Loucy (cell line): Measurements from ENCODE around the gene STON1.
"Not testable (repeated sequence)": the region's sequence is repeated elsewhere in the genome, so short reads cannot be mapped to it uniquely, and the experiment has no call there.

ENCODE experiments used
- H2AFZ ChIP-seq: fragments of 200-600 bp; sonication (generic); 2 replicates; pipeline ENCODE4 v1.6.0; 2016; ENCODE audit warnings: antibody characterized with exemption, mild to moderate bottlenecking, low read length, moderate library complexity
- H3F3A ChIP-seq: fragments of 200-600 bp; 2 replicates; pipeline ENCODE4 v1.6.0; 2016; ENCODE audit warnings: antibody characterized with exemption, low read depth, mild to moderate bottlenecking
- H3K27me3 ChIP-seq: fragments of 200-600 bp; sonication (generic); 2 replicates; pipeline ENCODE4 v1.6.1; 2014; ENCODE audit warnings: low read length, mild to moderate bottlenecking; ENCODE audit not compliant: insufficient read depth, poor library complexity, severe bottlenecking
- H3K36me3 ChIP-seq: fragments of 200-600 bp; sonication (generic); 2 replicates; pipeline ENCODE4 v1.6.1; 2016; ENCODE audit warnings: low read length; ENCODE audit not compliant: insufficient read depth
- H3K4me1 ChIP-seq: fragments of 200-600 bp; sonication (generic); 2 replicates; pipeline ENCODE4 v1.5.1; 2014; ENCODE audit warnings: low read length, mild to moderate bottlenecking; ENCODE audit not compliant: insufficient read depth, poor library complexity, severe bottlenecking
- H3K4me2 ChIP-seq: fragments of 200-600 bp; sonication (generic); 2 replicates; pipeline ENCODE4 v1.6.0; 2014; ENCODE audit warnings: antibody characterized with exemption, low read length, low read depth, mild to moderate bottlenecking; ENCODE audit not compliant: poor library complexity, severe bottlenecking
- H3K4me3 ChIP-seq: fragments of 200-600 bp; sonication (generic); 2 replicates; pipeline ENCODE4 v1.5.1; 2014; ENCODE audit warnings: low read length, mild to moderate bottlenecking, mixed read lengths; ENCODE audit not compliant: poor library complexity, severe bottlenecking
- H3K79me2 ChIP-seq: fragments of 200-600 bp; sonication (generic); 2 replicates; pipeline ENCODE4 v1.6.1; 2014; ENCODE audit warnings: low read length; ENCODE audit not compliant: insufficient read depth
- H3K9ac ChIP-seq: fragments of 200-600 bp; sonication (generic); 2 replicates; pipeline ENCODE4 v1.6.0; 2014; ENCODE audit warnings: mild to moderate bottlenecking, low read depth, low read length, moderate library complexity; ENCODE audit not compliant: poor library complexity, severe bottlenecking
- H3K9me2 ChIP-seq: fragments of 200-600 bp; sonication (generic); replicated peaks from 2 replicates; pipeline ENCODE4 v1.6.1; 2016; ENCODE audit warnings: low read depth, low read length, mixed read lengths
- H3K9me3 ChIP-seq: fragments of 200-600 bp; sonication (generic); 2 replicates; pipeline ENCODE4 v1.6.1; 2014; ENCODE audit warnings: mild to moderate bottlenecking, antibody characterized with exemption, low read length, low read depth; ENCODE audit not compliant: insufficient read depth
- H4K20me1 ChIP-seq: fragments of 200-600 bp; sonication (generic); 2 replicates; pipeline ENCODE4 v1.6.0; 2014; ENCODE audit warnings: antibody characterized with exemption, low read length, mild to moderate bottlenecking; ENCODE audit not compliant: insufficient read depth, poor library complexity, severe bottlenecking
- EZH2phosphoT487 ChIP-seq: fragments of 200-600 bp; IDR thresholded peaks from 2 replicates; pipeline ENCODE4 v1.6.1; 2018; ENCODE audit warnings: antibody characterized with exemption, mild to moderate bottlenecking, moderate library complexity, borderline replicate concordance
- TF ChIP-seq, protein P1 (sequence below): fragments of 200-600 bp; sonication (generic); conservative IDR thresholded peaks from 2 replicates; pipeline ENCODE4 v1.5.1; 2014; ENCODE audit warnings: mild to moderate bottlenecking, antibody characterized with exemption, low read length

Gene STON1

DNA sequence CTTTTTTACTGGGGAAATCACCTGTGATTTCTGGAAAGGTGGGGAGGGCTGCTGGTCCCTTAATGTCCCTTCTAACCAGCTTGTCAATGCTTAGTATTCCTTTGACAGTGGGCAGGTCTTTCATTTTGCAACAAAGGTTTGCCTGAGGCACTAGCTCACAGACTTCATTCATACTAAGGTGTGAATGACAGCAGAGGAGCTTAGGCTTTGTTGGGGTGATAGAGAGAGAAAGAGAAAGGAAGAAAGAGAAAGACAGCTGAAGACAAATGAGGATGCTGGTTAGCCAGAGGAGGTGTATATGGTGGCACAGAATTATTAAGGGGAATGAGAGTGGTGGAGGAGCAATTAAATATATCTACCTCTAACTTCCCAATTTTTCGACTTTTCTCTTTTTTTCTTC is 58.8 kb downstream of the STON1 start:
- no peak overlapping the region for H3K4me2 ChIP-seq
- no peaks in the 10 kb centered on the region for H3K36me3 ChIP-seq
- H3F3A ChIP-seq = no peaks in the 10 kb centered on the region
- no peak overlapping the region for H3K4me3 ChIP-seq
- H3K9me2 ChIP-seq = no peaks in the 10 kb centered on the region
- no peaks in the 10 kb centered on the region for H3K79me2 ChIP-seq
- H3K27me3 ChIP-seq = no peaks in the 10 kb centered on the region
- H2AFZ ChIP-seq = no peak overlapping the region
- no peaks in the 10 kb centered on the region for H4K20me1 ChIP-seq
- no peak for TF ChIP-seq EZH2phosphoT487
- H3K9ac ChIP-seq = no peak overlapping the region
- H3K9me3 ChIP-seq = no peaks in the 10 kb centered on the region
- H3K4me1 ChIP-seq = no peaks in the 10 kb centered on the region

DNA sequence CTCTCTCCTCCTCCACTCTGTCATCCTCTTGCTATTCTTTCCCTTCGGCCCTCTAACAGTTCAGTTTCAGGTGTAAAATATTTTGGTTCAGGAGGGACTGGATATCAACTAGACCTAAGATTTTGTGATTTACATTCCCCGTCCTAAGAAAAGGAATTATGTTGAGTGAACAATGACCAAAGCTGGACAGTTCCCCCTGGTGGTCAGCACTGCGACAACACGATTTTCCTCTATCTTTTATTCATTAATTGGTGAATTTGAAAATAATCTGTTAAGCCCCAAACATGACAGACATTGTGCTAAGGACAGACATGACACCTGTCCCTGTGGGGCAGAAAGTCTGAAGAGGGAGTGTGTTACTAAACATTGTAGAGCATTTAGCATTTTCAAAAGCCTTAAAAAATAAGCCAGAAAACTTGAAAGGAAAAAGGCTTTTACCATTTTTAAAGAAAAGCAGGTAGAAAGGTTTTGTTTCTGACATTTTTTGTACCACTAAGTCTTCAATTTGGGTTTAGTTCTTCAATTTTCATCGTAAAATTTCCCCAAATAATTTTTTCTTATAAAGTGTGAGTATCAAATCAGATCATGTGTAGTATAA is 59.3 kb downstream of the STON1 start:
- Histone ChIP-seq H3K4me3 (no peak overlapping the region), H3K4me1 (no peaks in the 10 kb centered on the region), H3K9ac (no peak overlapping the region), H3K9me3 (no peaks in the 10 kb centered on the region), H3K79me2 (no peaks in the 10 kb centered on the region), H3K36me3 (no peaks in the 10 kb centered on the region), H3F3A (no peaks in the 10 kb centered on the region), H3K27me3 (no peaks in the 10 kb centered on the region), H3K9me2 (no peaks in the 10 kb centered on the region), H2AFZ (0 out of 2 replicates have a peak overlapping the region, but pooled peaks have one; percentile 18), H4K20me1 (no peaks in the 10 kb centered on the region), H3K4me2 (no peak overlapping the region)
- TF ChIP-seq, protein P1, sequence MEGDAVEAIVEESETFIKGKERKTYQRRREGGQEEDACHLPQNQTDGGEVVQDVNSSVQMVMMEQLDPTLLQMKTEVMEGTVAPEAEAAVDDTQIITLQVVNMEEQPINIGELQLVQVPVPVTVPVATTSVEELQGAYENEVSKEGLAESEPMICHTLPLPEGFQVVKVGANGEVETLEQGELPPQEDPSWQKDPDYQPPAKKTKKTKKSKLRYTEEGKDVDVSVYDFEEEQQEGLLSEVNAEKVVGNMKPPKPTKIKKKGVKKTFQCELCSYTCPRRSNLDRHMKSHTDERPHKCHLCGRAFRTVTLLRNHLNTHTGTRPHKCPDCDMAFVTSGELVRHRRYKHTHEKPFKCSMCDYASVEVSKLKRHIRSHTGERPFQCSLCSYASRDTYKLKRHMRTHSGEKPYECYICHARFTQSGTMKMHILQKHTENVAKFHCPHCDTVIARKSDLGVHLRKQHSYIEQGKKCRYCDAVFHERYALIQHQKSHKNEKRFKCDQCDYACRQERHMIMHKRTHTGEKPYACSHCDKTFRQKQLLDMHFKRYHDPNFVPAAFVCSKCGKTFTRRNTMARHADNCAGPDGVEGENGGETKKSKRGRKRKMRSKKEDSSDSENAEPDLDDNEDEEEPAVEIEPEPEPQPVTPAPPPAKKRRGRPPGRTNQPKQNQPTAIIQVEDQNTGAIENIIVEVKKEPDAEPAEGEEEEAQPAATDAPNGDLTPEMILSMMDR = peak; percentile 79
- no peak for TF ChIP-seq EZH2phosphoT487

DNA sequence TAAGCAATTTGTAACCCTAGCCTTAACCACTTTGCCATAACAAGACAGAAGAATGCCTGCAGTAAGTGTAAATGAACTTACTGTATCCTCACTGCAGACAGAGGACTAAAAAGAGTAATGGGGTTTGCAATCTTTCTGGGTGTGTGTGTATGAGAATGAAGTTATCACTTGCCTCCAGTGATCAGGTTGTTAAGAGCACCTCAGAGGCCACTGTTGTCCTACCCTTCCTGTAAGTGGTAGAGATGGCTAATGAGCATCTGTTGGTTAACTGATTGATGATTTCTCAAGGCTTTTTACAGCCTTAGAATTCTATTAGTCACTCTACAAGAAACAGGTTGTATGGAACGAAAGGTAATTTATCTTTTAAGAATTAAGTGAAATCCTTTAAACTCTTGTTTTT is 60.1 kb downstream of the STON1 start:
- Histone ChIP-seq H2AFZ (no peak overlapping the region), H3K4me2 (no peak overlapping the region), H3K4me3 (no peak overlapping the region), H3K4me1 (no peaks in the 10 kb centered on the region), H3F3A (no peaks in the 10 kb centered on the region; the same call in 1 of the 2 replicates), H3K9ac (no peak overlapping the region), H3K36me3 (no peaks in the 10 kb centered on the region), H3K9me2 (no peaks in the 10 kb centered on the region), H3K27me3 (no peaks in the 10 kb centered on the region), H4K20me1 (no peaks in the 10 kb centered on the region), H3K9me3 (no peaks in the 10 kb centered on the region), H3K79me2 (no peaks in the 10 kb centered on the region)
- TF ChIP-seq, protein P1 = no peak
- no peak for TF ChIP-seq EZH2phosphoT487

DNA sequence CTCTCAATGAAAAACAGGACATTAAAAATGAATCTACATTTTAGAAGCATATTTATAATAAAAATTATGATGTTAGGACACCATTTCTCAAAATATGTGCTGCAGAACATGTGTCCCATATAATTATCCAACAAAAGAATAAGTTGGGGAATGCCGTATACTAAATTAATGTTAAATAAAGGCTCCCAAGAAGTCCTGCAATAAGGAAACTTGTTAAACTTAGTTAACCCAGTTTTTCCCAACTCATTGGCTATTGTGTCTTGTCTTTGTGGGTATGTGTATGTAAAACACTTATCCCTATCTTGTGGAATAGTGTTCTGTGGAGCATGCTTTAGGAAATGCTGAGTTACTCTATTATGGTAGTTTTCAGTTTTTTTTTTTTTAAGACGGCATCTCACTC is 62.1 kb downstream of the STON1 start:
- no peak overlapping the region for H3K9ac ChIP-seq
- no peaks in the 10 kb centered on the region for H3K9me3 ChIP-seq
- H3K79me2 ChIP-seq = no peaks in the 10 kb centered on the region
- TF ChIP-seq, protein P1 = no peak
- no peak for TF ChIP-seq EZH2phosphoT487
- H3K27me3 ChIP-seq = no peaks in the 10 kb centered on the region
- H3K4me1 ChIP-seq = no peaks in the 10 kb centered on the region
- no peaks in the 10 kb centered on the region for H3K9me2 ChIP-seq
- H3K4me2 ChIP-seq = no peak overlapping the region
- H4K20me1 ChIP-seq = no peaks in the 10 kb centered on the region
- no peaks in the 10 kb centered on the region; the same call in 1 of the 2 replicates for H3F3A ChIP-seq
- no peaks in the 10 kb centered on the region for H3K36me3 ChIP-seq
- no peak overlapping the region for H3K4me3 ChIP-seq
- no peak overlapping the region for H2AFZ ChIP-seq

DNA sequence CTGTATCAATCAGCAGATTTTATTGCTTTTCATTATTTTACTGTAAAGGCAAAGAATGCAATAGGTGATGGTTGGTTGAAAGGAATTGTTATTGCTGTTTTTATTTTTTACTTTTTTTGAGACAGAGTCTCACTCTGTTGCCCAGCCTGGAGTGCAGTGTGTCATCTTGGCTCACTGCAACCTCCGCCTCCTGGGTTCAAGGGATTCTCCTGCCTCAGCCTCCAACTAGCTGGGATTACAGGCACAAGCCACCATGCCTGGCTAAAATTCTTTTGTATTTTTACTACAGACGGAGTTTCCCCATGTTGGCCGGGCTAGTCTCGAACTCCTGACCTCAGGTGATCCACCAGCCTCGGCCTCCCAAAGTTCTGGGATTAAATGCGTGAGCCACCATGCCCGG is 66.8 kb downstream of the STON1 start:
- not testable (repeated sequence) for H3K9me3 ChIP-seq, H3K4me3 ChIP-seq, H3K4me1 ChIP-seq, H3K9me2 ChIP-seq, H3K9ac ChIP-seq, H3K36me3 ChIP-seq, H3K27me3 ChIP-seq, H3K79me2 ChIP-seq, H3F3A ChIP-seq, H2AFZ ChIP-seq, H3K4me2 ChIP-seq, H4K20me1 ChIP-seq
